Endothelial cell of umbilical vein (primary cell): Measurements from ENCODE around the gene IWS1. TPM values are rescaled to one million over a fixed set of nuclear protein-coding genes. Genes with fewer than 3 reads are reported as not detected.

Experiments
- BruUV-seq: library from RNA; stranded (reverse); fragments of 400-500 nt; replicated peaks from 2 replicates; lab custom pipeline; 2021; lab: Mats Ljungman, UMichigan
- CTCF ChIA-PET: fragments of 300-600, 350-600 bp; sonication (Branson Sonifier 250); formaldehyde crosslinking; loops from one replicate; lab custom pipeline; 2021; ENCODE audit warnings: antibody characterized with exemption, inconsistent platforms; lab: Charles Lee
- POLR2A ChIA-PET: fragments of 300-600, 350-600 bp; sonication (Branson Sonifier 250); formaldehyde crosslinking; loops from one replicate; lab custom pipeline; 2021; ENCODE audit warnings: antibody characterized with exemption, inconsistent platforms; lab: Charles Lee
- DNase-seq: peaks from one replicate; pipeline ENCODE4 v3.0.0-alpha.2; 2011; ENCODE audit warnings: low read depth, low spot score
- FAIRE-seq: peaks from 2 replicates; lab custom pipeline; 2011; peaks lifted over from hg19 to GRCh38; lab: Jason Lieb, UNC
- H2AFZ ChIP-seq: 2 replicates; pipeline ENCODE4 v1.6.0; 2012; ENCODE audit warnings: low read depth, low read length, control low read depth, inconsistent platforms
- H3K27ac ChIP-seq: 2 replicates; pipeline ENCODE4 v1.5.1; 2011; ENCODE audit warnings: low read depth, mild to moderate bottlenecking, control low read depth, low read length, moderate library complexity; ENCODE audit not compliant: insufficient read depth
- H3K27me3 ChIP-seq, 2 experiments: 2 replicates each; pipeline versions ENCODE4 v1.6.0 to v1.6.1; 2011; ENCODE audit warnings: low read length in 2 of 2, mixed read lengths in 1 of 2; ENCODE audit not compliant: control insufficient read depth in 2 of 2, insufficient read depth in 2 of 2
- H3K36me3 ChIP-seq, 2 experiments: 2 replicates in 1 of 2; 3 replicates in 1 of 2; pipeline ENCODE4 v1.5.1; 2011; ENCODE audit warnings: low read length in 2 of 2, mild to moderate bottlenecking in 1 of 2, moderate library complexity in 1 of 2; ENCODE audit not compliant: control insufficient read depth in 2 of 2, insufficient read depth in 2 of 2; ENCODE audit errors: extremely low read depth in 1 of 2
- H3K4me1 ChIP-seq: 3 replicates; pipeline ENCODE4 v1.5.1; 2011; ENCODE audit warnings: mild to moderate bottlenecking, low read length; ENCODE audit not compliant: control insufficient read depth, insufficient read depth; ENCODE audit errors: extremely low read depth
- H3K4me2 ChIP-seq: 2 replicates; pipeline ENCODE4 v1.6.1; 2011; ENCODE audit warnings: low read length, control low read depth, mixed read lengths; ENCODE audit not compliant: insufficient read depth
- H3K4me3 ChIP-seq, 3 experiments: fragments of 200-600 bp in 1 of 3; sonication (generic), shearing (Covaris generic) in 1 of 3; replicated peaks in 1 of 3; 2 replicates each; pipeline ENCODE4 v1.5.1; 2011 to 2016; ENCODE audit warnings: control low read depth in 3 of 3, low read length in 3 of 3, mild to moderate bottlenecking in 2 of 3, inconsistent platforms in 1 of 3, low read depth in 1 of 3, moderate library complexity in 1 of 3; ENCODE audit not compliant: insufficient read depth in 1 of 3
- H3K79me2 ChIP-seq: 2 replicates; pipeline ENCODE4 v1.6.0; 2012; ENCODE audit warnings: low read length, inconsistent platforms; ENCODE audit not compliant: control insufficient read depth, insufficient read depth
- H3K9ac ChIP-seq: replicated peaks from 2 replicates; pipeline ENCODE3; 2011; ENCODE audit warnings: low read length, control low read depth; ENCODE audit not compliant: insufficient read depth; ENCODE audit errors: extremely low read depth
- H3K9me1 ChIP-seq: replicated peaks from 3 replicates; pipeline ENCODE4 v1.6.0; 2011; ENCODE audit warnings: mild to moderate bottlenecking, low read length; ENCODE audit not compliant: control insufficient read depth, insufficient read depth; ENCODE audit errors: extremely low read depth
- H3K9me3 ChIP-seq: replicated peaks from 2 replicates; pipeline ENCODE4 v1.5.1; 2012; ENCODE audit warnings: low read length, inconsistent platforms; ENCODE audit not compliant: control insufficient read depth, insufficient read depth
- H4K20me1 ChIP-seq: replicated peaks from 2 replicates; pipeline ENCODE3; 2011; ENCODE audit warnings: mild to moderate bottlenecking, low read length; ENCODE audit not compliant: control insufficient read depth, insufficient read depth; ENCODE audit errors: extremely low read depth
- CTCF ChIP-seq, 2 donors: IDR thresholded peaks; 1 replicate in 1 of 2; 2 replicates in 1 of 2; pipeline ENCODE4 v1.5.1; 2011; ENCODE audit warnings: low read length in 2 of 2, mild to moderate bottlenecking in 2 of 2, moderate library complexity in 2 of 2, control low read depth in 1 of 2, inconsistent platforms in 1 of 2, low read depth in 1 of 2; ENCODE audit not compliant: insufficient read depth in 1 of 2; ENCODE audit errors: extremely low read depth in 1 of 2
- EZH2 ChIP-seq: IDR thresholded peaks from 2 replicates; pipeline ENCODE4 v1.6.1; 2012; ENCODE audit warnings: borderline replicate concordance, low read depth, mild to moderate bottlenecking, moderate library complexity, low read length, inconsistent platforms; ENCODE audit not compliant: severe bottlenecking
- FOS ChIP-seq: IDR thresholded peaks from 2 replicates; pipeline ENCODE4 v1.6.1; 2011; ENCODE audit warnings: mild to moderate bottlenecking, low read length, moderate library complexity, borderline replicate concordance; ENCODE audit not compliant: insufficient read depth
- GATA2 ChIP-seq: IDR thresholded peaks from 2 replicates; pipeline ENCODE4 v1.7.0; 2011; ENCODE audit warnings: low read depth, mild to moderate bottlenecking, moderate library complexity, mixed read lengths, low read length; ENCODE audit not compliant: insufficient read length, insufficient read depth
- JUN ChIP-seq: IDR thresholded peaks from 2 replicates; pipeline ENCODE4 v1.6.1; 2011; ENCODE audit warnings: borderline replicate concordance, low read depth; ENCODE audit not compliant: insufficient read length, insufficient read depth
- MAX ChIP-seq: IDR thresholded peaks from 2 replicates; pipeline ENCODE4 v1.6.1; 2011; ENCODE audit not compliant: insufficient read depth, insufficient read length
- MYC ChIP-seq: IDR thresholded peaks from one replicate; pipeline ENCODE4 v1.6.1; 2011; ENCODE audit warnings: mild to moderate bottlenecking, low read depth, low read length
- POLR2A ChIP-seq: IDR thresholded peaks from 2 replicates; pipeline ENCODE4 v1.6.1; 2012; ENCODE audit warnings: low read depth, mild to moderate bottlenecking, control low read depth, low read length
- POLR2AphosphoS5 ChIP-seq: IDR thresholded peaks from 2 replicates; pipeline ENCODE4 v1.6.1; 2012; ENCODE audit warnings: low read depth, mild to moderate bottlenecking, control low read depth, low read length, moderate library complexity; ENCODE audit not compliant: insufficient read depth
- dilution Hi-C: fragments of 300-500 bp; cut with MboI; formaldehyde crosslinking; loops from one replicate; pipeline ENCODE4 v1.15.0; 2019; ENCODE audit warnings: low sequenced_read_pairs; ENCODE audit not compliant: extremely low pct_ligation_motif_present
- intact Hi-C: fragments of 100-400 bp; cut with micrococcal nuclease; formaldehyde crosslinking; loops from one replicate; pipeline ENCODE4 v1.10.0; 2022
- polyA plus RNA-seq, 4 experiments: library from polyadenylated mRNA; depleted of rRNA in 3 of 4; stranded (reverse) in 3 of 4; unstranded in 1 of 4; fragments of >200 nt; gene quantifications; 2 replicates each; pipeline versions ENCODE4 v1.2.1 to v1.2.3, GENCODE V29; 2011 to 2012; ENCODE audit warnings: missing spikeins in 1 of 4
- total RNA-seq: library from RNA; stranded (reverse); gene quantifications from 2 replicates; pipeline ENCODE4 v1.2.3, GENCODE V29; 2021

Gene IWS1
- total and polyA plus RNA-seq, 2 donors (not counting 3 experiments of a cell fraction or from before 2014, with no cell fraction given), result 14.7 to 51.0 TPM

- FAIRE-seq, result no peak
- Histone ChIP-seq H3K9me3 (no peaks in the 10 kb centered on the region), H3K36me3 (no peaks in the 10 kb centered on the region), H3K9me1 (no peaks in the 10 kb centered on the region), H3K79me2 (no peaks in the 10 kb centered on the region), H3K4me3 (no peak overlapping the region), H3K27me3 (peaks cover 12 to 18% of the 10 kb centered on the region in 2 experiments), H4K20me1 (no peaks in the 10 kb centered on the region), H3K4me1 (no peaks in the 10 kb centered on the region), H3K9ac (no peak overlapping the region), H2AFZ (no peak overlapping the region), H3K27ac (no peak overlapping the region), H3K4me2 (no peak overlapping the region)
- dilution Hi-C loops (no loop called here), intact Hi-C loops (no loop called here)
- BruUV-seq, result no TSS peak
- no peak for DNase-seq
- ChIA-PET CTCF (interaction anchor here (1.4 kb wide), 1 partner anchor 49 kb away, joined by 4 read pairs; no protein-coding TSS in a partner anchor), POLR2A (no interaction called here)
- TF ChIP-seq POLR2A, result no peak
- no peak for TF ChIP-seq POLR2AphosphoS5
- no peak for TF ChIP-seq MYC
- no peak for TF ChIP-seq GATA2
- TF ChIP-seq EZH2, result no peak
- no peak for TF ChIP-seq FOS
- TF ChIP-seq MAX, result no peak
- TF ChIP-seq CTCF (IDR thresholded peaks at IDR 0.05; ENCODE audit: extremely low read depth in 1 of 2, insufficient read depth in 1 of 2, low read depth in 1 of 2, low read length in 2 of 2), result no peak
- no peak for TF ChIP-seq JUN
Observed at GRCh38 chr2:127541809-127542208, 15.5 kb upstream of the IWS1 start.
